ENCODE results near the gene TUBAL3. TPM values are rescaled to one million over a fixed set of nuclear protein-coding genes. Genes with fewer than 3 reads are reported as not detected.
A peak's percentile ranks its signal among the peaks of the same experiment; 100 is the strongest.

The TUBAL3 gene
- total RNA-seq, 4 donors from 2014 or later, result 0.40 to 78.1 (median 49.0) TPM

- no peak for TF ChIP-seq POLR2A (IDR thresholded peaks at IDR 0.05)
- no peak for TF ChIP-seq EP300 (IDR thresholded peaks at IDR 0.05; ENCODE audit: low read depth)
- TF ChIP-seq POLR2AphosphoS5 (IDR thresholded peaks at IDR 0.05), result no peak
- TF ChIP-seq, protein P1, sequence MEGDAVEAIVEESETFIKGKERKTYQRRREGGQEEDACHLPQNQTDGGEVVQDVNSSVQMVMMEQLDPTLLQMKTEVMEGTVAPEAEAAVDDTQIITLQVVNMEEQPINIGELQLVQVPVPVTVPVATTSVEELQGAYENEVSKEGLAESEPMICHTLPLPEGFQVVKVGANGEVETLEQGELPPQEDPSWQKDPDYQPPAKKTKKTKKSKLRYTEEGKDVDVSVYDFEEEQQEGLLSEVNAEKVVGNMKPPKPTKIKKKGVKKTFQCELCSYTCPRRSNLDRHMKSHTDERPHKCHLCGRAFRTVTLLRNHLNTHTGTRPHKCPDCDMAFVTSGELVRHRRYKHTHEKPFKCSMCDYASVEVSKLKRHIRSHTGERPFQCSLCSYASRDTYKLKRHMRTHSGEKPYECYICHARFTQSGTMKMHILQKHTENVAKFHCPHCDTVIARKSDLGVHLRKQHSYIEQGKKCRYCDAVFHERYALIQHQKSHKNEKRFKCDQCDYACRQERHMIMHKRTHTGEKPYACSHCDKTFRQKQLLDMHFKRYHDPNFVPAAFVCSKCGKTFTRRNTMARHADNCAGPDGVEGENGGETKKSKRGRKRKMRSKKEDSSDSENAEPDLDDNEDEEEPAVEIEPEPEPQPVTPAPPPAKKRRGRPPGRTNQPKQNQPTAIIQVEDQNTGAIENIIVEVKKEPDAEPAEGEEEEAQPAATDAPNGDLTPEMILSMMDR (IDR thresholded peaks at IDR 0.05), result no peak
- H3K9me3 ChIP-seq, result no peaks in the 10 kb centered on the region
- H3K4me3 ChIP-seq, result no peak overlapping the region
- DNase-seq, result no peak
- no peaks in the 10 kb centered on the region for H3K36me3 ChIP-seq
- in situ Hi-C loops (cut with MboI; ENCODE audit: low pct_ligation_motif_present in 1 of 4, low pct_unique_long_range_greater_than_20kb in 1 of 4, low sequenced_read_pairs in 3 of 4), result no loop called here
- H3K27ac ChIP-seq, result peak overlapping the region in 1 of 4 donors; percentile 23
- intact Hi-C loops (cut with DNase I; ENCODE audit: low total_unique reads), result no loop called here
- 69 to 73% methylated on average over 8 to 16 of the region's 16 CpGs for WGBS, 2 donors (ENCODE audit: low coverage in 1 of 2)
- peaks cover 16% of the 10 kb centered on the region for H3K27me3 ChIP-seq
- peaks cover 0 to 5% (median 2%) of the 10 kb centered on the region in 4 donors for H3K4me1 ChIP-seq
Observed at GRCh38 chr10:5369362-5370158, 35.1 kb downstream of the TUBAL3 start.

DNA sequence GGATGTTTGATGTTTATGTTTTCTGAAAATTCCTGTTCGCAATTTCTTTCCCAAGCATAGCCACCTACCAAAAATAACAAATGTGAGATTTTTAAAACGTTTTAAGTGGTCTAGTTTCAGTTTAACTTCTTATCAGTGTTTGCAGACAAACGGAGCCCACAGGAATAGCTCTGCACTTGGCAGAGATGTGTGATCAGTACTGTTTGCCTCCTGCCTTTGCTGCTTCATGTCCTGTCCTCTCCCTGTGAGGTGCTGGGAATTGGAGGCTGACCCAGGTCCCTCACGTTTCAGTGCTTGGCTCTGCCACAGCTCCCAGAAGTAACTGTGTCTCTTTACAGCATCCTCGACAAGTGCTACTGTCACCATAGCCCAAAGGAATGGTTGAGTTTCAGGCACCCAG, 38.7 kb downstream of the TUBAL3 start:
- no peak for DNase-seq
- in situ Hi-C loops (cut with MboI; ENCODE audit: low pct_ligation_motif_present in 1 of 4, low pct_unique_long_range_greater_than_20kb in 1 of 4, low sequenced_read_pairs in 3 of 4) (no loop called here), intact Hi-C loops (cut with DNase I; ENCODE audit: low total_unique reads) (no loop called here)
- Histone ChIP-seq H3K4me3 (no peak overlapping the region), H3K27me3 (peaks cover 46% of the 10 kb centered on the region), H3K9me3 (no peaks in the 10 kb centered on the region), H3K36me3 (no peaks in the 10 kb centered on the region), H3K27ac (no peak overlapping the region), H3K4me1 (peaks cover 0 to 5% (median 2%) of the 10 kb centered on the region in 4 donors)
- TF ChIP-seq, protein P1 (IDR thresholded peaks at IDR 0.05), result no peak
- TF ChIP-seq POLR2A (IDR thresholded peaks at IDR 0.05), result no peak
- no peak for TF ChIP-seq EP300 (IDR thresholded peaks at IDR 0.05; ENCODE audit: low read depth)
- no peak for TF ChIP-seq POLR2AphosphoS5 (IDR thresholded peaks at IDR 0.05)
- WGBS, 2 donors (ENCODE audit: low coverage in 1 of 2), result 6 to 27% methylated on average over 3 to 5 of the region's 5 CpGs

DNA sequence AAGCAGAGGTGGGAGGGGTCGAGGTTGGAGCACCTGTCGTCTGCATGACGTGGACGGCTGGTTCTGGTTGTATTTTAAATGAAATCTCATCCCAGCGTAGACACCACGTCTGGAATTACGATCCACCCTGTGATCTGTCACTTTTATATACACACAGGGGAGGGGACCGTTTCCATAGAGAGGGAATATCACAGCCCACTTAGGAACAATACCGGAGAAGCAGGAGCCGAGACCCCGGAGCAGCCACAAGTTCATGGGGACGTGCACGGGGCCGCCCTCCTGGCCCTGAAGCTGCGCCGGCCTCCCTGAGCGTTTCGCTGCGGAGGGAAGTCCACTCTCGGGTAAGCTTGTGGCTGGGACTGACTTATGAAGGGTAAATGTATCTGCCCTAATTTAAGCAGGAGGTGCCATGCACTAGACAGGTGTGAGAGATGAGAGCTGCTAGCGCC, 39.7 kb downstream of the TUBAL3 start, which contains the start of gene UCN3:
TSS of gene UCN3 (plus strand) at position 77 of the 449 bp plus-strand sequence. CDS start 8,755 bp downstream, outside the sequence.
- Histone ChIP-seq H3K27me3 (peaks cover 46% of the 10 kb centered on the region), H3K36me3 (no peaks in the 10 kb centered on the region), H3K27ac (no peak within 1 kb of the TSS), H3K4me3 (peak within 1 kb of the TSS in 2 of 4 donors; percentile 14 to 19), H3K9me3 (no peaks in the 10 kb centered on the region), H3K4me1 (peaks cover 0 to 10% (median 3%) of the 10 kb centered on the region in 4 donors)
- TF ChIP-seq, protein P1 (IDR thresholded peaks at IDR 0.05), result no peak
- TF ChIP-seq POLR2A (IDR thresholded peaks at IDR 0.05) (no peak), POLR2AphosphoS5 (IDR thresholded peaks at IDR 0.05) (no peak), EP300 (IDR thresholded peaks at IDR 0.05; ENCODE audit: low read depth) (no peak)
- no peak for DNase-seq
- 0 to 50% methylated on average over 4 to 21 of the region's 21 CpGs for WGBS, 2 donors (ENCODE audit: low coverage in 1 of 2)
- in situ Hi-C loops (cut with MboI; ENCODE audit: low pct_ligation_motif_present in 1 of 4, low pct_unique_long_range_greater_than_20kb in 1 of 4, low sequenced_read_pairs in 3 of 4), result no loop called here
- intact Hi-C loops (cut with DNase I; ENCODE audit: low total_unique reads), result no loop called here

DNA sequence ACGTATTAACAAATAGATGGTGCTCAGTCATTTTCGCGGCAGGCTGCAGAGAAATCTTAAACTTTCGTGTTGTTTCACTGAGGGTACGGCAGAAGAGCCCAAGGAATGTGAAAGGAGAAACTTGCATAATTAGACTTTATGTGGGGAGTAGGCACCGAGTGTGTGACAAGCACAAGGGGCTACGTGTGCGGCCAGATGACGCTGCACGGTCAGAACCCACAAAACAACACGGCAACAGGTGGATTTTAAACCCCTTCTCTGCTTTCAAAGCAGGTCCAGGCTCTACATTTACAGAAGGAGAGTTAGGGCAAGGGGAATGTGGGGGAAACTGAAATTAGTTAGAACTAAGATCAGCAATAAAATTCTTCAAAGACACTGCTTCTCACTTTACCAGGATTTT, 40.3 kb downstream of the TUBAL3 start:
- TF ChIP-seq POLR2AphosphoS5 (IDR thresholded peaks at IDR 0.05) (no peak), EP300 (IDR thresholded peaks at IDR 0.05; ENCODE audit: low read depth) (no peak), POLR2A (IDR thresholded peaks at IDR 0.05) (no peak)
- TF ChIP-seq, protein P1 (IDR thresholded peaks at IDR 0.05), result no peak
- 41 to 65% methylated on average over 10 to 11 of the region's 11 CpGs for WGBS, 2 donors (ENCODE audit: low coverage in 1 of 2)
- H3K27ac ChIP-seq, result no peak overlapping the region
- no peak for DNase-seq
- no peak overlapping the region for H3K4me3 ChIP-seq
- peaks cover 0 to 13% (median 5%) of the 10 kb centered on the region in 4 donors for H3K4me1 ChIP-seq
- peaks cover 48% of the 10 kb centered on the region for H3K27me3 ChIP-seq
- H3K9me3 ChIP-seq, result no peaks in the 10 kb centered on the region
- no peaks in the 10 kb centered on the region for H3K36me3 ChIP-seq
- in situ Hi-C loops (cut with MboI; ENCODE audit: low pct_ligation_motif_present in 1 of 4, low pct_unique_long_range_greater_than_20kb in 1 of 4, low sequenced_read_pairs in 3 of 4), result no loop called here
- intact Hi-C loops (cut with DNase I; ENCODE audit: low total_unique reads), result no loop called here
